Measurements from ENCODE around the gene RNF150. TPM values are rescaled to one million over a fixed set of nuclear protein-coding genes. Genes with fewer than 3 reads are reported as not detected.
"Not testable (repeated sequence)": the region's sequence is repeated elsewhere in the genome, so short reads cannot be mapped to it uniquely, and the experiment has no call there.

The RNF150 gene
- total RNA-seq, 4 donors from 2014 or later: 9.7 to 58.2 (median 36.6) TPM

GRCh38 chr4:140833280-140833679 is 300.0 kb downstream of the RNF150 start:
- intact Hi-C loops (cut with DNase I; ENCODE audit: low total_unique reads): no loop called here
- H3K4me1 ChIP-seq: no peaks in the 10 kb centered on the region
- no peaks in the 10 kb centered on the region for H3K9me3 ChIP-seq
- DNase-seq: no peak
- TF ChIP-seq POLR2A (IDR thresholded peaks at IDR 0.05): no peak
- H3K27me3 ChIP-seq: no peaks in the 10 kb centered on the region
- H3K27ac ChIP-seq: no peak overlapping the region
- H3K36me3 ChIP-seq: no peaks in the 10 kb centered on the region
- no peak overlapping the region for H3K4me3 ChIP-seq

- H3K36me3 ChIP-seq: no peaks in the 10 kb centered on the region
- TF ChIP-seq CTCF (IDR thresholded peaks at IDR 0.05) (no peak), POLR2A (IDR thresholded peaks at IDR 0.05) (no peak)
- H3K4me1 ChIP-seq: no peaks in the 10 kb centered on the region
- H3K27me3 ChIP-seq: no peaks in the 10 kb centered on the region
- H3K9me3 ChIP-seq: no peaks in the 10 kb centered on the region
- intact Hi-C loops (cut with DNase I; ENCODE audit: low total_unique reads): no loop called here
- DNase-seq: no peak
- no peak overlapping the region for H3K4me3 ChIP-seq
- no peak overlapping the region for H3K27ac ChIP-seq
These were observed 303.4 kb downstream of the RNF150 start for GRCh38 chr4:140829825-140830224.

- TF ChIP-seq POLR2A (IDR thresholded peaks at IDR 0.05) (no peak), CTCF (IDR thresholded peaks at IDR 0.05) (no peak)
- Histone ChIP-seq H3K9me3 (no peaks in the 10 kb centered on the region), H3K27me3 (no peaks in the 10 kb centered on the region), H3K36me3 (no peaks in the 10 kb centered on the region), H3K4me1 (no peaks in the 10 kb centered on the region), H3K27ac (no peak overlapping the region), H3K4me3 (no peak overlapping the region)
- no peak for DNase-seq
- intact Hi-C loops (cut with DNase I; ENCODE audit: low total_unique reads): no loop called here
These were observed 306.6 kb downstream of the RNF150 start for GRCh38 chr4:140826701-140827027.

GRCh38 chr4:140820520-140820919 is 312.7 kb downstream of the RNF150 start:
- DNase-seq; H3K4me3 ChIP-seq; H3K4me1 ChIP-seq; intact Hi-C loops (cut with DNase I; ENCODE audit: low total_unique reads); H3K9me3 ChIP-seq; H3K27ac ChIP-seq; H3K36me3 ChIP-seq; H3K27me3 ChIP-seq: not testable (repeated sequence)

- Histone ChIP-seq H3K9me3 (no peaks in the 10 kb centered on the region), H3K4me1 (no peaks in the 10 kb centered on the region), H3K36me3 (no peaks in the 10 kb centered on the region), H3K27me3 (no peaks in the 10 kb centered on the region), H3K4me3 (no peak overlapping the region), H3K27ac (no peak overlapping the region)
- TF ChIP-seq POLR2A (IDR thresholded peaks at IDR 0.05) (no peak), CTCF (IDR thresholded peaks at IDR 0.05) (no peak)
- no peak for DNase-seq
- intact Hi-C loops (cut with DNase I; ENCODE audit: low total_unique reads): no loop called here
These were observed 313.7 kb downstream of the RNF150 start for GRCh38 chr4:140819610-140820009.

- H3K27me3 ChIP-seq: no peaks in the 10 kb centered on the region
- no peak overlapping the region for H3K27ac ChIP-seq
- no peaks in the 10 kb centered on the region for H3K36me3 ChIP-seq
- no peaks in the 10 kb centered on the region for H3K9me3 ChIP-seq
- TF ChIP-seq POLR2A (IDR thresholded peaks at IDR 0.05) (no peak), CTCF (IDR thresholded peaks at IDR 0.05) (no peak)
- intact Hi-C loops (cut with DNase I; ENCODE audit: low total_unique reads): no loop called here
- no peak overlapping the region for H3K4me3 ChIP-seq
- H3K4me1 ChIP-seq: no peaks in the 10 kb centered on the region
- DNase-seq: no peak
These were observed 314.8 kb downstream of the RNF150 start for GRCh38 chr4:140818433-140818832.

Measured in uterus (tissue), 4 donors.